SK-N-SH (cell line): ENCODE results near the gene ARG2. TPM values are rescaled to one million over a fixed set of nuclear protein-coding genes. Genes with fewer than 3 reads are reported as not detected.
A peak's percentile ranks its signal among the peaks of the same experiment; 100 is the strongest.

Source experiments
- CTCF ChIA-PET: fragments of 300-600, 350-600 bp; formaldehyde crosslinking; extraction: SDS; loops from one replicate; lab custom pipeline; 2021; lab: Yijun Ruan, JAX
- POLR2A ChIA-PET: fragments of 350-600 bp; sonication (Branson Sonifier 250); formaldehyde crosslinking; extraction: SDS; loops from one replicate; lab custom pipeline; 2020; ENCODE audit warnings: antibody characterized with exemption, inconsistent platforms; lab: Yijun Ruan, JAX
- DNase-seq: peaks from one replicate; pipeline ENCODE4 v3.0.0; 2012
- H2AFZ ChIP-seq: fragments of 200-600 bp; sonication (generic); 2 replicates; pipeline ENCODE4 v1.8.1; 2016; ENCODE audit warnings: antibody characterized with exemption, mild to moderate bottlenecking, low read depth
- H3F3A ChIP-seq: fragments of 200-600 bp; sonication (generic); replicated peaks from 2 replicates; pipeline ENCODE3; 2016; ENCODE audit warnings: antibody characterized with exemption, mild to moderate bottlenecking; ENCODE audit not compliant: insufficient read depth
- H3K27ac ChIP-seq, 2 experiments: fragments of 200-500 bp in 1 of 2; fragments of 200-600 bp in 1 of 2; sonication (Bioruptor generic) in 1 of 2; sonication (generic), shearing (Covaris generic) in 1 of 2; 2 replicates each; pipeline versions ENCODE4 v1.5.1 to v1.6.1; 2014 to 2016; ENCODE audit warnings: low read depth in 2 of 2, inconsistent platforms in 1 of 2, low read length in 1 of 2, mild to moderate bottlenecking in 1 of 2, mixed read lengths in 1 of 2
- H3K27me3 ChIP-seq: fragments of 200-600 bp; sonication (generic), shearing (Covaris generic); 2 replicates; pipeline ENCODE4 v1.6.1; 2016; ENCODE audit warnings: mixed run types; ENCODE audit not compliant: insufficient read depth
- H3K36me3 ChIP-seq, 2 experiments: fragments of 200-500 bp in 1 of 2; fragments of 200-600 bp in 1 of 2; sonication (Bioruptor generic) in 1 of 2; sonication (generic) in 1 of 2; replicated peaks in 1 of 2; 2 replicates each; pipeline versions ENCODE3 to v1.5.1; 2014 to 2016; ENCODE audit warnings: low read length in 1 of 2, mild to moderate bottlenecking in 1 of 2; ENCODE audit not compliant: insufficient read depth in 2 of 2, control insufficient read depth in 1 of 2
- H3K4me1 ChIP-seq, 2 experiments: fragments of 200-500 bp in 1 of 2; fragments of 200-600 bp in 1 of 2; sonication (Bioruptor generic) in 1 of 2; sonication (generic), shearing (Covaris generic) in 1 of 2; 2 replicates each; pipeline versions ENCODE4 v1.5.1 to v1.6.1; 2014 to 2016; ENCODE audit warnings: low read depth in 1 of 2, low read length in 1 of 2, mixed run types in 1 of 2; ENCODE audit not compliant: insufficient read depth in 2 of 2, control insufficient read depth in 1 of 2
- H3K4me2 ChIP-seq: fragments of 200-600 bp; sonication (generic), shearing (Covaris generic); 2 replicates; pipeline ENCODE4 v1.6.1; 2017; ENCODE audit warnings: mixed run types
- H3K4me3 ChIP-seq, 2 experiments: fragments of 200-500 bp in 1 of 2; fragments of 200-600 bp in 1 of 2; sonication (Bioruptor generic) in 1 of 2; sonication (generic), shearing (Covaris generic) in 1 of 2; 2 replicates each; pipeline versions ENCODE4 v1.5.1 to v1.8.1; 2014 to 2016; ENCODE audit warnings: low read depth in 2 of 2, inconsistent platforms in 1 of 2, low read length in 1 of 2, mild to moderate bottlenecking in 1 of 2, mixed read lengths in 1 of 2, moderate library complexity in 1 of 2
- H3K79me2 ChIP-seq: fragments of 200-600 bp; sonication (generic); 2 replicates; pipeline ENCODE4 v1.8.1; 2017; ENCODE audit warnings: mild to moderate bottlenecking; ENCODE audit not compliant: insufficient read depth
- H3K9ac ChIP-seq: fragments of 200-600 bp; sonication (generic); 2 replicates; pipeline ENCODE4 v1.6.1; 2017; ENCODE audit warnings: mixed run types
- H3K9me2 ChIP-seq: fragments of 200-600 bp; sonication (generic); 2 replicates; pipeline ENCODE4 v1.6.1; 2017; ENCODE audit warnings: mixed run types
- H3K9me3 ChIP-seq: fragments of 200-600 bp; sonication (generic); 2 replicates; pipeline ENCODE4 v1.6.1; 2017; ENCODE audit warnings: mixed run types, mild to moderate bottlenecking, moderate library complexity
- H4K20me1 ChIP-seq: fragments of 200-600 bp; sonication (generic); 2 replicates; pipeline ENCODE4 v1.6.1; 2017; ENCODE audit warnings: mild to moderate bottlenecking, mixed run types; ENCODE audit not compliant: insufficient read depth
- FOXJ3 ChIP-seq: sonication (generic); formaldehyde crosslinking; IDR thresholded peaks from 2 replicates; pipeline ENCODE4 v1.5.1; 2020; ENCODE audit warnings: mild to moderate bottlenecking, missing genetic modification reagents
- GABPA ChIP-seq: IDR thresholded peaks from 2 replicates; pipeline ENCODE4 v1.4.0; 2012; ENCODE audit warnings: low read depth, mild to moderate bottlenecking
- MEF2A ChIP-seq: IDR thresholded peaks from 2 replicates; pipeline ENCODE4 v1.4.0; 2012; ENCODE audit warnings: low read depth, borderline replicate concordance
- MXI1 ChIP-seq: IDR thresholded peaks from 2 replicates; pipeline ENCODE4 v1.6.1; 2012; ENCODE audit warnings: mild to moderate bottlenecking, low read depth, low read length, improper control_type of control experiment
- NFIC ChIP-seq: IDR thresholded peaks from 2 replicates; pipeline ENCODE4 v1.4.0; 2012; ENCODE audit warnings: borderline replicate concordance
- PBX3 ChIP-seq: IDR thresholded peaks from 2 replicates; pipeline ENCODE4; 2012
- RCOR1 ChIP-seq: fragments of 150-350 bp; IDR thresholded peaks from 2 replicates; pipeline ENCODE4 v1.6.1; 2017; ENCODE audit warnings: antibody characterized with exemption, low read length
- RFX5 ChIP-seq: IDR thresholded peaks from 2 replicates; pipeline ENCODE4 v1.6.1; 2012; ENCODE audit warnings: mild to moderate bottlenecking, improper control_type of control experiment, low read length
- RXRA ChIP-seq: IDR thresholded peaks from 2 replicates; pipeline ENCODE4 v1.4.0; 2012; ENCODE audit warnings: low read depth, mild to moderate bottlenecking, borderline replicate concordance
- SIN3A ChIP-seq: IDR thresholded peaks from 2 replicates; pipeline ENCODE4 v1.6.1; 2012; ENCODE audit warnings: low read depth, mild to moderate bottlenecking, low read length, moderate library complexity, borderline replicate concordance
- TAF1 ChIP-seq: IDR thresholded peaks from 2 replicates; pipeline ENCODE4 v1.6.1; 2012; ENCODE audit warnings: low read depth, mild to moderate bottlenecking, low read length, moderate library complexity, borderline replicate concordance
- YY1 ChIP-seq: IDR thresholded peaks from 2 replicates; pipeline ENCODE4 v1.4.0; 2012; ENCODE audit warnings: low read depth, mild to moderate bottlenecking
- ZBTB33 ChIP-seq: IDR thresholded peaks from 2 replicates; pipeline ENCODE4 v1.4.0; 2012; ENCODE audit warnings: low read depth, borderline replicate concordance
- WGBS: methylation state at CpG from one replicate; pipeline ENCODE4 v1.1.6; 2017; ENCODE audit warnings: low lambda C conversion rate; 5-methylcytosine and 5-hydroxymethylcytosine counted together
- polyA plus RNA-seq, 3 experiments: library from polyadenylated mRNA; depleted of rRNA; stranded (reverse); fragments of >200 nt; gene quantifications; 2 replicates each; pipeline ENCODE4 v1.2.3, GENCODE V29; 2012
- TF ChIP-seq, protein P1 (sequence below): fragments of 150-350 bp; IDR thresholded peaks from 2 replicates; pipeline ENCODE4 v1.6.1; 2017; ENCODE audit warnings: antibody characterized with exemption, low read length, low read depth, borderline replicate concordance
- TF ChIP-seq, protein P2 (sequence below): fragments of 200-600 bp; sonication (generic); IDR thresholded peaks from 2 replicates; pipeline ENCODE4 v1.6.1; 2017; ENCODE audit warnings: antibody characterized with exemption, mild to moderate bottlenecking, moderate library complexity

The ARG2 gene
- polyA plus RNA-seq, 1 of the 3 experiments (the other 2 are of a cell fraction), result 2.6 TPM

DNA sequence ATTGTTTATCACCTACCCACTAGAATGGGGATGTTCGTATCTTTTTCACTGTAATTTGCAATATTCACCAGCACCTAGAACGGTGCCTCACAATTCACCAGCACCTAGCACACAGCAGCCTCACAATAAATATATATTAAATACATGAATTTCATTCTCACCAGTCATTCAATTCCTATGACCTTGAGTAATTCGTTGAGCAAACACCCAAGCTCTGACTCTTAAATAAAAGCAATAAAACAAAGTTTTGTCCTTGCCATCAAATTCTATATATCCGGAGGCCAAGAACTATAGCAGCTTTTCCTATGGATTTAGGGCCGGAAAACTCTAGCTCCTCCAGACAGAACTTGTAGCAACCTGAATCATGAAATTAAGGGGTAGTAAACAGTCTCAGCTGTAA lies 53.7 kb downstream of the ARG2 start:
- no peak for DNase-seq
- H3F3A ChIP-seq, result peaks cover 17% of the 10 kb centered on the region
- H3K36me3 ChIP-seq, result peaks cover 11 to 16% of the 10 kb centered on the region in 2 experiments
- H3K4me1 ChIP-seq, result peaks cover 0 to 7% of the 10 kb centered on the region in 2 experiments; a peak in 2 of 4 replicates
- CTCF ChIA-PET, result interaction anchor here (0.7 to 3.6 kb wide), 6 partner anchors 22 to 146 kb away, joined by 3 to 21 read pairs (median 4); partner anchors contain the start of genes PIGH and RDH11
- H4K20me1 ChIP-seq, result peaks cover 55% of the 10 kb centered on the region
- TF ChIP-seq RXRA (no peak), PBX3 (no peak), FOXJ3 (no peak), GABPA (no peak), RFX5 (no peak), NFIC (no peak), ZBTB33 (no peak), YY1 (no peak), RCOR1 (no peak)
- TF ChIP-seq, protein P1, sequence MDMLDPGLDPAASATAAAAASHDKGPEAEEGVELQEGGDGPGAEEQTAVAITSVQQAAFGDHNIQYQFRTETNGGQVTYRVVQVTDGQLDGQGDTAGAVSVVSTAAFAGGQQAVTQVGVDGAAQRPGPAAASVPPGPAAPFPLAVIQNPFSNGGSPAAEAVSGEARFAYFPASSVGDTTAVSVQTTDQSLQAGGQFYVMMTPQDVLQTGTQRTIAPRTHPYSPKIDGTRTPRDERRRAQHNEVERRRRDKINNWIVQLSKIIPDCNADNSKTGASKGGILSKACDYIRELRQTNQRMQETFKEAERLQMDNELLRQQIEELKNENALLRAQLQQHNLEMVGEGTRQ, result no peak
- TF ChIP-seq, all 33 proteins: peak for 0
- Histone ChIP-seq H3K79me2 (peaks cover 71% of the 10 kb centered on the region), H3K4me3 (peak overlapping the region; percentile 72 to 89), H3K4me2 (peak overlapping the region; percentile 96), H3K27ac (peak overlapping the region in 1 of 2 experiments; percentile 92; a peak in 2 of 4 replicates), H3K27me3 (no peaks in the 10 kb centered on the region), H2AFZ (no peak overlapping the region), H3K9me3 (no peaks in the 10 kb centered on the region), H3K9me2 (no peaks in the 10 kb centered on the region), H3K9ac (peak overlapping the region; percentile 98)
- POLR2A ChIA-PET, result no interaction called here
- WGBS, result 30% methylated on average over 5 of the region's 5 CpGs

DNA sequence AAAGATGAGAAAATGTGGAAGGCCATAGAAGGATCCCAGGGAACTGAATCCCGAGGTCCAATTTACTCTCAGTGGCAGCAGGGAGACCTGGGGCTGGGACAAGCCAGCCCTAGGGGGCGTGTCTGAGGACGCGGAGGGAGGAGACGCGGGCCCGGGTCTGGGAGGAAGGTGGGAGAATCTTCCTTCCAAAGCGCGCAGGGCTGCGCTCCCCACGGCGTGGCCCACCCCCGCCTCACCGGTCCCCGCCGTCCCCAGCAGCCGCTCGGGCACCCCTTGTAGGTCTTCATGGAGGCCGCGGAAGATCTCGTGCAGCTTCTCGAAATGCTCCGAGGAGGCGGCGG lies 54.4 kb downstream of the ARG2 start:
- peak overlapping the region; percentile 92 to 96 for H3K27ac ChIP-seq
- H3K9ac ChIP-seq, result peak overlapping the region; percentile 98
- peaks cover 49% of the 10 kb centered on the region for H4K20me1 ChIP-seq
- TF ChIP-seq SIN3A (0 out of 2 replicates have a peak, but pooled peaks have one; percentile 8), MEF2A (no peak), TAF1 (peak; percentile 3; the same call in 1 of the 2 replicates), MXI1 (peak; percentile 53; the same call in 1 of the 2 replicates)
- TF ChIP-seq, protein P1, result no peak
- TF ChIP-seq, protein P2, sequence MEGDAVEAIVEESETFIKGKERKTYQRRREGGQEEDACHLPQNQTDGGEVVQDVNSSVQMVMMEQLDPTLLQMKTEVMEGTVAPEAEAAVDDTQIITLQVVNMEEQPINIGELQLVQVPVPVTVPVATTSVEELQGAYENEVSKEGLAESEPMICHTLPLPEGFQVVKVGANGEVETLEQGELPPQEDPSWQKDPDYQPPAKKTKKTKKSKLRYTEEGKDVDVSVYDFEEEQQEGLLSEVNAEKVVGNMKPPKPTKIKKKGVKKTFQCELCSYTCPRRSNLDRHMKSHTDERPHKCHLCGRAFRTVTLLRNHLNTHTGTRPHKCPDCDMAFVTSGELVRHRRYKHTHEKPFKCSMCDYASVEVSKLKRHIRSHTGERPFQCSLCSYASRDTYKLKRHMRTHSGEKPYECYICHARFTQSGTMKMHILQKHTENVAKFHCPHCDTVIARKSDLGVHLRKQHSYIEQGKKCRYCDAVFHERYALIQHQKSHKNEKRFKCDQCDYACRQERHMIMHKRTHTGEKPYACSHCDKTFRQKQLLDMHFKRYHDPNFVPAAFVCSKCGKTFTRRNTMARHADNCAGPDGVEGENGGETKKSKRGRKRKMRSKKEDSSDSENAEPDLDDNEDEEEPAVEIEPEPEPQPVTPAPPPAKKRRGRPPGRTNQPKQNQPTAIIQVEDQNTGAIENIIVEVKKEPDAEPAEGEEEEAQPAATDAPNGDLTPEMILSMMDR, result peak; percentile 26; the same call in 1 of the 2 replicates
- H2AFZ ChIP-seq, result peak overlapping the region; percentile 86
- WGBS, result 1% methylated on average over 6 of the region's 25 CpGs
- H3K27me3 ChIP-seq, result no peaks in the 10 kb centered on the region
- H3K36me3 ChIP-seq, result peaks cover 11 to 19% of the 10 kb centered on the region in 2 experiments
- peak overlapping the region; percentile 96 for H3K4me2 ChIP-seq
- peaks cover 69% of the 10 kb centered on the region for H3K79me2 ChIP-seq
- peak overlapping the region; percentile 72 to 89 for H3K4me3 ChIP-seq
- H3K4me1 ChIP-seq, result peaks cover 0 to 7% of the 10 kb centered on the region in 2 experiments; a peak in 2 of 4 replicates
- no peaks in the 10 kb centered on the region for H3K9me2 ChIP-seq
- no peaks in the 10 kb centered on the region for H3K9me3 ChIP-seq
- ChIA-PET CTCF (interaction anchor here (2.1 to 3.6 kb wide), 2 partner anchors 30 to 74 kb away, joined by 5 to 21 read pairs; partner anchors contain the start of gene PIGH), POLR2A (interaction anchor here (1.7 kb wide), 1 partner anchor 30 kb away, joined by 4 read pairs; no protein-coding TSS in a partner anchor)
- peaks cover 17% of the 10 kb centered on the region for H3F3A ChIP-seq
- DNase-seq, result peak; percentile 87
